GM18873 (cell line): Measurements from ENCODE around the gene SPSB3.

Experiments
- ATAC-seq: cut with Tn5 transposase; IDR thresholded peaks from one replicate; pipeline ENCODE4 v1.9.1; 2021; ENCODE audit warnings: mild to moderate bottlenecking, moderate library complexity, moderate number of reproducible peaks; ENCODE audit not compliant: unreplicated experiment, low FRiP score

Gene SPSB3

GRCh38 chr16:1765826-1766225 is 16.5 kb downstream of the SPSB3 start:
- ATAC-seq: no peak

GRCh38 chr16:1764971-1765370 is 17.4 kb downstream of the SPSB3 start:
- ATAC-seq: no peak

GRCh38 chr16:1763521-1764511 is 18.6 kb downstream of the SPSB3 start:
- ATAC-seq: no peak

- ATAC-seq: no peak
Measured at GRCh38 chr16:1762879-1763520, 19.4 kb downstream of the SPSB3 start.

- ATAC-seq: no peak
Measured at GRCh38 chr16:1762196-1762878, 20.0 kb downstream of the SPSB3 start.

- no peak for ATAC-seq
Measured at GRCh38 chr16:1761751-1762150, 20.6 kb downstream of the SPSB3 start.

- ATAC-seq: no peak
Measured at GRCh38 chr16:1760911-1761310, 21.5 kb downstream of the SPSB3 start.

- no peak for ATAC-seq
Measured at GRCh38 chr16:1759511-1759910, 22.9 kb downstream of the SPSB3 start.

- no peak for ATAC-seq
Measured at GRCh38 chr16:1758923-1759322, 23.4 kb downstream of the SPSB3 start.

GRCh38 chr16:1757714-1758461 is 24.5 kb downstream of the SPSB3 start:
- no peak for ATAC-seq

- ATAC-seq: no peak
Measured at GRCh38 chr16:1754204-1754603, 28.2 kb downstream of the SPSB3 start.

GRCh38 chr16:1752853-1753252 is 29.5 kb downstream of the SPSB3 start:
- ATAC-seq: no peak

- ATAC-seq: no peak
Measured at GRCh38 chr16:1751946-1752345, 30.4 kb downstream of the SPSB3 start.

GRCh38 chr16:1749152-1750117 is 32.9 kb downstream of the SPSB3 start:
- ATAC-seq: no peak

- no peak for ATAC-seq
Measured at GRCh38 chr16:1747934-1748333, 34.4 kb downstream of the SPSB3 start.

GRCh38 chr16:1746693-1747195 is 35.6 kb downstream of the SPSB3 start:
- no peak for ATAC-seq

- no peak for ATAC-seq
Measured at GRCh38 chr16:1745900-1746692, 36.3 kb downstream of the SPSB3 start.

GRCh38 chr16:1745181-1745899 is 37.0 kb downstream of the SPSB3 start:
- no peak for ATAC-seq
